SKM-1 (cell line): Measurements from ENCODE around the gene CLIP2.
"Not testable (repeated sequence)": the region's sequence is repeated elsewhere in the genome, so short reads cannot be mapped to it uniquely, and the experiment has no call there.

ENCODE experiments used
- DNase-seq: peaks from one replicate; lab custom pipeline; 2025; ENCODE audit not compliant: unreplicated experiment; lab: John Stamatoyannopoulos, UW

CLIP2 gene

GRCh38 chr7:74297516-74298233 lies 8.5 kb downstream of the CLIP2 start:
- DNase-seq = no peak

DNA sequence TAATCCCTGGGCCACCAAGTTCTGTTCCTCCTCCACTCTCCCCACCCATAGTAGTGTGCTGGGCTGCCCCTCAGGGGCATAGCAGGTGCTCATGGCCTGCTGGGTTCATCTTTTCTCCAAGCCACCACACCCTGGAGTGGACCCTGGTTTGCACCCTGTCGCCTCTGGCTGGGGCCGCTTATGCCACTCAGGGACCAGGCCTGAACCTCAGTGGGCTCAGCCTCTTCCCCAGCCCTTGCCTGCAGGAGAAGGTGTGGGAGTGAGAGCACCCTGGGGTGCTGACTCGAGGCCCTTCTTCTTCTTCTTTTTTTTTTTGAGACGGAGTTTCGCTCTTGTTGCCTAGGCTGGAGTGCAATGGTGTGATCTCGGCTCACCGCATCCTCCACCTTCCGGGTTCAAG lies 10.2 kb downstream of the CLIP2 start:
- DNase-seq = no peak

GRCh38 chr7:74300926-74301325 lies 11.7 kb downstream of the CLIP2 start:
- DNase-seq = no peak

- no peak for DNase-seq
These were observed 13.6 kb downstream of the CLIP2 start for GRCh38 chr7:74302745-74303221.

DNA sequence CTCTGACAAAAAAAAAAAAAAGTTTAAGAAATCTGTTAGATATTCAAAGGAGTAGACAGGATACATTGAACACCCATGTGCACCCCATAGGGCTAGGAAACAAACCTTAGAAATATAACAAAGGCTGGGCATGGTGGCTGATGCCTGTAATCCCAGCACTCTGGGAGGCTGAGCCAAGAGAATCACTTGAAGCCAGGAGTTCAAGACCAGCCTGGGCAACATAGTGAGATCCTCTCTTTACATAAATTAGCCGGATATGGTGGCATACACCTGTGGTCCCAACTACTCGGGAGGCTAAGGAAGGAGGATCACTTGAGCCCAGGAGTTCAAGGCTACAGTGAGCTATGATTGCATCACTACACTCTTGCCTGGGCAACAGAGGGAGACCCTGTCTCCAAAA lies 15.3 kb downstream of the CLIP2 start:
- no peak for DNase-seq

DNA sequence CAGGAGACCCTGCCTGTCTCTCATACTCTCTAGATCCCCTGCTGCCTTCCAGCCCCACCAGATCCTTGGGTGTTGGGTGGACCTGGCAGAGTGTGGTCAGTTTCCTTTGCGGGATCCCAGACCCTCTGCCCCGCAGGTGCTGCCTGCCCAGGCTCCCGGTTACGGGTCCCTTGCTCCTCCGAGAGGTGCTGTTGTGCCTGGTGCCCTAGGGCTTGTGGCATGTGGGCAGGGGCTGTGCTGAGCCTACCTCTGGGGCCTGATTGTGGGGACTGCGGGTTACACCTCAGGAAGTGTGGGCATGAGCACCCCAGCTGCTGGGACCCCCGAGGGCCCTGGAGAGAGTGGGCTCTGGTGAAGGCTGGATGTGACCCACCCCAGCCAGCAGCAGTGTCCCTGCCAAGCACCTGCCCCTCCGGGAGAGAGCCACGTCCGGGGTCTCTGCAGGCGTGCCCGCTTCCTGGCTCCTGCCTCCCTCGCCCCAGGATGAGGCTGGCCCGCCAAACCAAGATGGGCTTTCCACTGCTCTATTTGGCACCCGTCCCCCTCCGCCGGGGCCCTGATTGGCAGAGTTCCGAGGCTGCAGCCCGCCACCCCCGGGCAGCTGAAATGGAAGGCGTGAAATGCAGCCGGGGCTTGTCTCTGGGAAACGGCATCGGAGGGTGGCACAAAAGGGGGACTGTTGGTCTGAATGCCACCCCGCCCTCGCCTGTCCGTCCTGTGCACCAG lies 17.0 kb downstream of the CLIP2 start:
- no peak for DNase-seq

- DNase-seq = no peak
These were observed 17.7 kb downstream of the CLIP2 start for GRCh38 chr7:74306730-74307469.

GRCh38 chr7:74307738-74308505 lies 18.7 kb downstream of the CLIP2 start:
- DNase-seq = no peak

GRCh38 chr7:74309181-74309580 lies 20.0 kb downstream of the CLIP2 start:
- no peak for DNase-seq

DNA sequence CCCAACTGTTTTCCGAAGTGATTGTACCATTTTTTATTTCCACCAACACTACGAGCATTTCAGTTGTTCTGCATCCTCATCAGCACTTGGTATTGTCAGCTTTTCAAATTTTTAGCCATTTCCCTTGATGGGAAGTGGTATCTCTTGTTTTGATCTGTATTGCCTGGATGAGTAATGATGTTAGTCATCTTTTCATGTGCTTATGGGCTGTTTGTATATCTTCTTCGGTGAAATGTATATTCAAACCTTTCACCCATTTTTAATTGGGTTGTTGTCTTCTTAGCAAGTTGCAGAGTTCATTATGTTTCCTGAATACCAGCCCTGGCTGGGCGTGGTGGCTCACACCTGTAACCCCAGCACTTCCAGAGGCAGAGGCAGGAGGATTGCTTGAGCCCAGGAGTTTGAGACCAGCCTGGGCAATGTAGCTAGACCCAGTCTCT lies 22.1 kb downstream of the CLIP2 start:
- no peak for DNase-seq

DNA sequence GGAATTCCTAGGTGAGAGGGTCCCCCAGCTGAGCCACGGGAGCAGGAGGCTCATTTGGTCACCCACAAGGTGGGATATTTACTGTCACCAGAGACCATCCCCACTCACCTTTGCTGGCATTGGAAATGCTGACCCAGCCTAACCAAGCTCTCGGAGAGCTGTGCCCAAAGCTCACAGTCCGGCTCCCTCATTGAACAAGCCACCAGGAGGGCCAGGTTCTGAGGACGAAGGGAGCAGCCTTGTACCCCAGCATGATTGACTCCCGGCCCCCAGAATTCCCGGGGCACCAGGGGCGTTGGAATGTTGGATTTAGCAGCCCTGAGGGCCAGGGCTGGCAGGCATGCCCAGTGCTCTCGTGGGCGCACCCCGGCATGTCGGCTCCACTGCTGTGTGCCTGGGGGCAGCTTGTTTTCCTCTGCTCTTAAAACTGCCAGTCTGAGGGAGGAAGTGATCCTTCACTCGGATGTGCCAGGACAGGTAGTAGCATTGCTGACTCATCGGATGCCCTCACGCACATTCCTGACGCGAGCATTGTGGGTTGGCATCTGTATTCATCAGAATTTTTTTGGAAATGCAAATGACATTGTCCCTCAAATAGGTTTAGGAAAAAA lies 23.3 kb downstream of the CLIP2 start:
- DNase-seq = no peak

DNA sequence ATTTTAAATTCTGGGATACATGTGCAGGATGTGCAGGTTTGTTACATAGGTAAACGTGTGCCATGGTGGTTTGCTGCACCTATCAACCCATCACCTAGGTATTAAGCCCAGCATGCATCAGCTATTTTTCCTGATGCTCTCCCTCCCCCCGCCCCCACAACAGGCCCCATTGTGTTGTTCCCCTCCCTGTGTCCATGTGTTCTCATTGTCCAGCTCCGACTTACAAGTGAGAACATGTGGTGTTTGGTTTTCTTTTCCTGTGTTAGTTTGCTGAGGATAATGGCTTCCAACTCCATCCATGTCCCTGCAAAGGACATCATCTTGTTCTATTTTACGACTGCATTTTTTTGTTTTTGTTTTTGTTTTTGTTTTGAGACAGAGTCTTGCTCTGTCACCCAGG lies 26.7 kb downstream of the CLIP2 start:
- DNase-seq = not testable (repeated sequence)

DNA sequence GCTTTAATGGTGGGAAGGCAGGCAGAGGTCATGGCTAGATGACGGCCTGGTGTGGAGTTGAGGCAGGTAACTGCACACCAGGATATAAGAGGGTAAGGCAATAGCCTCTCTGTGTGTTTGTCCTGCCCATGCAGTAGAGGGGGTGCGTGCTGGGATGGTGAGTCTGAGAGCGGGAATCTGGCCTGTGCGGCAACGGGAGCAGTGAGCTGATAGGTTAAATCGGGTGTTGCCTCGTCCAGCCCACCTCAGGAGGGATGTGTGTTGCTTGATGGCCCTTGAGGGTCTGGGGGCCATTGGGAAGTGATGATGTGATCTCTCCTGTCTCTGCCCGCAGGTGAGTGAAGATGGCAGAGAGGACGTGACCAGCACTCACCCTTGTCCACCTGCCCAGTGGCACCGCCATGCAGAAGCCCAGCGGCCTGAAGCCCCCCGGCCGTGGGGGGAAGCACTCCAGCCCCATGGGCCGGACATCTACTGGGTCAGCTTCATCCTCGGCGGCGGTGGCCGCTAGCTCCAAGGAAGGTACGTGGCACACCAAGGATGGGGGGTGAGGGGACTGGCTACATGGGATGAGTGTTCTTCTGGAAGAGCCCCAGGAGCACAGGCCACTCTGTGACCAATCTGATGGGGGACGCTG lies 28.1 kb downstream of the CLIP2 start:
- DNase-seq = no peak

GRCh38 chr7:74318043-74318442 lies 28.8 kb downstream of the CLIP2 start:
- DNase-seq = no peak

- DNase-seq = no peak
These were observed 31.5 kb downstream of the CLIP2 start for GRCh38 chr7:74320645-74321221.

GRCh38 chr7:74322892-74323291 lies 33.7 kb downstream of the CLIP2 start:
- DNase-seq = not testable (repeated sequence)

DNA sequence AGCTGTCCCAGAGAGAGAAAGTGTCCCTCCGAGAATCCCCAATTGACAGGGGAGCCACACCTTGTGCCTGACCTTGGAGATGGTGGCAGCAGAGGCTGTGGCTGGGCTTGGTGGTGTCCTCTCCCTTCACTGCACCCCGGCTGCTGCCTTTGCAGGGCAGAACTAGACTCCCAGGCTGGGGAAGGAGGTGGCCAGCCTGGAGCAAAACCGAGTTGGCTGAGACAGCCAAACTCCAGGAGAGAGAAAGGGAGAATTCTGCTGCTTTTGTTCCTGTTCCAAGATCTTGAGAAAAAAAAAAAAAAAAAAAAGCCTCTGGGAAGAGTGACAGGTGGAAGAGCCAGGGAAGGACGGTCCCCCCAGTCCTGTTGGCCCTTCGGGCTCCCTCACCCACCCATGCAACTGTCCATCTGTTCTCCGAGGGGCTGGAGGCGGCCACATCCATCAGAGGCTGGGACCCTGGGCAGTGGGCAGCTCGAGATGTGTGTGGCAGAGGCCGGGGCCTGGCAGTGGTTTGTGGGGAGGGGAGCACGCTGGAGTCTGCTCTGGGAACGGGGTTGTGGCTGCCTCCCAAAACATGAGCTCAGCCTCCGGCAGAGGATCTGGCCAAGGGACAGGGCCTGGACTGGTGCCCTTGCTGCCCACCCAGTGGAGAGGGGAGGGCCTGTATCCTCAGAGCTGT lies 35.5 kb downstream of the CLIP2 start:
- DNase-seq = no peak

- DNase-seq = no peak
These were observed 36.0 kb downstream of the CLIP2 start for GRCh38 chr7:74325210-74325565.

- no peak for DNase-seq
These were observed 40.0 kb downstream of the CLIP2 start for GRCh38 chr7:74329225-74329624.
